HepG2 (cell line): ENCODE results near the gene ZDHHC14. TPM values are rescaled to one million over a fixed set of nuclear protein-coding genes. Genes with fewer than 3 reads are reported as not detected.

Experiments used
- GATAD1 ChIP-seq: IDR thresholded peaks from 2 replicates; pipeline ENCODE4 v1.6.1; 2016; ENCODE audit warnings: missing genetic modification reagents, missing compliant biosample characterization
- HNRNPK ChIP-seq: fragments of 200-400 bp; formaldehyde crosslinking; IDR thresholded peaks from 2 replicates; pipeline ENCODE4 v1.6.1; 2018; ENCODE audit warnings: low read length, low read depth, moderate library complexity, mild to moderate bottlenecking; ENCODE audit not compliant: poor library complexity, severe bottlenecking
- PCBP2 ChIP-seq: fragments of 200-400 bp; formaldehyde crosslinking; optimal IDR thresholded peaks from 2 replicates; pipeline ENCODE3; 2018; ENCODE audit warnings: low read length, low read depth; ENCODE audit not compliant: poor library complexity, severe bottlenecking
- SAP130 ChIP-seq: IDR thresholded peaks from 2 replicates; pipeline ENCODE4 v1.6.1; 2016; ENCODE audit warnings: low read depth
- ZMYM2 ChIP-seq: sonication (generic); formaldehyde crosslinking; IDR thresholded peaks from 2 replicates; pipeline ENCODE4 v1.8.0; 2022; ENCODE audit warnings: mild to moderate bottlenecking, missing genetic modification reagents
- ZNF570 ChIP-seq: sonication (generic); formaldehyde crosslinking; IDR thresholded peaks from 2 replicates; pipeline ENCODE4 v1.4.0; 2020; ENCODE audit warnings: mild to moderate bottlenecking, missing genetic modification reagents, borderline replicate concordance
- ZSCAN20 ChIP-seq: sonication (generic); formaldehyde crosslinking; IDR thresholded peaks from 2 replicates; pipeline ENCODE4 v1.4.0; 2020; ENCODE audit warnings: missing genetic modification reagents, mild to moderate bottlenecking, borderline replicate concordance
- polyA plus RNA-seq, 8 experiments: library from polyadenylated mRNA; depleted of rRNA in 3 of 8; stranded (reverse) in 7 of 8; unstranded in 1 of 8; fragments of >200 nt; fragmentation: Illumina TruSeq in 4 of 8; extraction: Trizol in 4 of 8; gene quantifications; 2 replicates each; pipeline versions ENCODE4 v1.2.1 to v1.2.3, GENCODE V29; 2011 to 2016; ENCODE audit warnings: low read depth in 4 of 8, missing spikeins in 1 of 8, mixed read lengths in 1 of 8; ENCODE audit not compliant: insufficient read depth in 1 of 8
- total RNA-seq, 5 experiments: library from RNA; depleted of rRNA; stranded (reverse); fragments of >200 nt; fragmentation: Illumina TruSeq; extraction: Trizol; gene quantifications; 2 replicates each; pipeline ENCODE4 v1.2.3, GENCODE V29; 2016; ENCODE audit warnings: low read depth in 1 of 5
- TF ChIP-seq, protein P1 (sequence below): sonication (generic); formaldehyde crosslinking; IDR thresholded peaks from 2 replicates; pipeline ENCODE4 v1.4.0; 2020; ENCODE audit warnings: missing genetic modification reagents, borderline replicate concordance
- TF ChIP-seq, protein P2 (sequence below): sonication (generic); formaldehyde crosslinking; IDR thresholded peaks from 2 replicates; pipeline ENCODE4 v1.4.0; 2020; ENCODE audit warnings: mild to moderate bottlenecking, missing genetic modification reagents
- TF ChIP-seq, protein P3 (sequence below), 2 experiments: sonication (generic) in 1 of 2; formaldehyde crosslinking in 1 of 2; IDR thresholded peaks; 2 replicates each; pipeline versions ENCODE4 v1.6.1 to v1.9.0; 2014 to 2022; ENCODE audit warnings: antibody characterized with exemption in 1 of 2, borderline replicate concordance in 1 of 2, inconsistent platforms in 1 of 2, low read depth in 1 of 2, missing genetic modification reagents in 1 of 2

ZDHHC14 gene
- total and polyA plus RNA-seq, 2 of the 13 experiments (the other 11 are each of a cell fraction or from before 2014, with no cell fraction given) = 3.7 to 9.5 TPM

DNA sequence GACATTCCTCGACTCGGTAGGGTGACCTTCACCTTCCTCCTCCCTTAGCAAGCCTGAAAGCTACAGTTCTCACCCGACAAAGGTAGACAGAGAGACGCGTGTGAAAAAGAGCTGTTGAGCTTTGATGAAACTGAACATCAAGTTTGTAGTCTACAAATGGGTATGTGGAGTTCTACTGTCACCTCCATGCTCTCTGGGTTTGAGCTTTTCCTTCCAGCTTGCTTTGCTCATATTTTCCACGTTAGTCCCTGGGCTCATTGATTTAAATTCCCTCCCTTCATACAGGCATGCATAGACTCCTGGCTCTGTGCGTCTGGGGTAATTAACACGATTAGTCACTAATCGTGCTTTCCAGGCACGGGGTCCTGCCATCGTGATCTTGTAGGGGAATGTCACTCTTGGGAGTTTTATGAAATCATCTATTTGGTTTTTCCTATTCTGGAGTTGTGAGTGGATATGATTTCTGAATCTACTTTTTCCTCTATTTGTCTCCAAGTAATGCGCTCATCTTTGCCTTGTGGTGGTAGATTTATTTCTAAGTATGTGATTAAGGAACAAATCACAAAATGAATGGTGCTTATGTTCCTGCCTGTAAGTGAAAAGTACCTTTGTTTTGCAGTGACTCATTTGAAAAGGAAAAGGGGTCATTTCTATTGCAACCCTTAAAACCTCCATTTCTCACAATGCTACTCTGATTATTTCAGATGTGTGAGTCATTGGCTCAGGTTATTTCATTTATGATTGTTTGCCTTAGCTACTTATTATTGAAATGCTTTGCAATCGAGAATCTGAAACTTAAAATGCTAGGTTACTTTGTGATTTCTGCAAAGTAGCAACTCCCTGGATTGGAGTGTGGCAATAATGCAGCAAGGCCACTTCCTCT is 154.6 kb downstream of the ZDHHC14 start (continued):
- no peak for TF ChIP-seq ZNF570 (CRISPR knock-in tag)
- peak; percentile 21 for TF ChIP-seq SAP130 (CRISPR knock-in tag)
- TF ChIP-seq PCBP2 = no peak
- TF ChIP-seq HNRNPK = no peak
- TF ChIP-seq, protein P1, sequence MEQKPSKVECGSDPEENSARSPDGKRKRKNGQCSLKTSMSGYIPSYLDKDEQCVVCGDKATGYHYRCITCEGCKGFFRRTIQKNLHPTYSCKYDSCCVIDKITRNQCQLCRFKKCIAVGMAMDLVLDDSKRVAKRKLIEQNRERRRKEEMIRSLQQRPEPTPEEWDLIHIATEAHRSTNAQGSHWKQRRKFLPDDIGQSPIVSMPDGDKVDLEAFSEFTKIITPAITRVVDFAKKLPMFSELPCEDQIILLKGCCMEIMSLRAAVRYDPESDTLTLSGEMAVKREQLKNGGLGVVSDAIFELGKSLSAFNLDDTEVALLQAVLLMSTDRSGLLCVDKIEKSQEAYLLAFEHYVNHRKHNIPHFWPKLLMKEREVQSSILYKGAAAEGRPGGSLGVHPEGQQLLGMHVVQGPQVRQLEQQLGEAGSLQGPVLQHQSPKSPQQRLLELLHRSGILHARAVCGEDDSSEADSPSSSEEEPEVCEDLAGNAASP (CRISPR knock-in tag) = no peak
- no peak for TF ChIP-seq GATAD1
- TF ChIP-seq, protein P2, sequence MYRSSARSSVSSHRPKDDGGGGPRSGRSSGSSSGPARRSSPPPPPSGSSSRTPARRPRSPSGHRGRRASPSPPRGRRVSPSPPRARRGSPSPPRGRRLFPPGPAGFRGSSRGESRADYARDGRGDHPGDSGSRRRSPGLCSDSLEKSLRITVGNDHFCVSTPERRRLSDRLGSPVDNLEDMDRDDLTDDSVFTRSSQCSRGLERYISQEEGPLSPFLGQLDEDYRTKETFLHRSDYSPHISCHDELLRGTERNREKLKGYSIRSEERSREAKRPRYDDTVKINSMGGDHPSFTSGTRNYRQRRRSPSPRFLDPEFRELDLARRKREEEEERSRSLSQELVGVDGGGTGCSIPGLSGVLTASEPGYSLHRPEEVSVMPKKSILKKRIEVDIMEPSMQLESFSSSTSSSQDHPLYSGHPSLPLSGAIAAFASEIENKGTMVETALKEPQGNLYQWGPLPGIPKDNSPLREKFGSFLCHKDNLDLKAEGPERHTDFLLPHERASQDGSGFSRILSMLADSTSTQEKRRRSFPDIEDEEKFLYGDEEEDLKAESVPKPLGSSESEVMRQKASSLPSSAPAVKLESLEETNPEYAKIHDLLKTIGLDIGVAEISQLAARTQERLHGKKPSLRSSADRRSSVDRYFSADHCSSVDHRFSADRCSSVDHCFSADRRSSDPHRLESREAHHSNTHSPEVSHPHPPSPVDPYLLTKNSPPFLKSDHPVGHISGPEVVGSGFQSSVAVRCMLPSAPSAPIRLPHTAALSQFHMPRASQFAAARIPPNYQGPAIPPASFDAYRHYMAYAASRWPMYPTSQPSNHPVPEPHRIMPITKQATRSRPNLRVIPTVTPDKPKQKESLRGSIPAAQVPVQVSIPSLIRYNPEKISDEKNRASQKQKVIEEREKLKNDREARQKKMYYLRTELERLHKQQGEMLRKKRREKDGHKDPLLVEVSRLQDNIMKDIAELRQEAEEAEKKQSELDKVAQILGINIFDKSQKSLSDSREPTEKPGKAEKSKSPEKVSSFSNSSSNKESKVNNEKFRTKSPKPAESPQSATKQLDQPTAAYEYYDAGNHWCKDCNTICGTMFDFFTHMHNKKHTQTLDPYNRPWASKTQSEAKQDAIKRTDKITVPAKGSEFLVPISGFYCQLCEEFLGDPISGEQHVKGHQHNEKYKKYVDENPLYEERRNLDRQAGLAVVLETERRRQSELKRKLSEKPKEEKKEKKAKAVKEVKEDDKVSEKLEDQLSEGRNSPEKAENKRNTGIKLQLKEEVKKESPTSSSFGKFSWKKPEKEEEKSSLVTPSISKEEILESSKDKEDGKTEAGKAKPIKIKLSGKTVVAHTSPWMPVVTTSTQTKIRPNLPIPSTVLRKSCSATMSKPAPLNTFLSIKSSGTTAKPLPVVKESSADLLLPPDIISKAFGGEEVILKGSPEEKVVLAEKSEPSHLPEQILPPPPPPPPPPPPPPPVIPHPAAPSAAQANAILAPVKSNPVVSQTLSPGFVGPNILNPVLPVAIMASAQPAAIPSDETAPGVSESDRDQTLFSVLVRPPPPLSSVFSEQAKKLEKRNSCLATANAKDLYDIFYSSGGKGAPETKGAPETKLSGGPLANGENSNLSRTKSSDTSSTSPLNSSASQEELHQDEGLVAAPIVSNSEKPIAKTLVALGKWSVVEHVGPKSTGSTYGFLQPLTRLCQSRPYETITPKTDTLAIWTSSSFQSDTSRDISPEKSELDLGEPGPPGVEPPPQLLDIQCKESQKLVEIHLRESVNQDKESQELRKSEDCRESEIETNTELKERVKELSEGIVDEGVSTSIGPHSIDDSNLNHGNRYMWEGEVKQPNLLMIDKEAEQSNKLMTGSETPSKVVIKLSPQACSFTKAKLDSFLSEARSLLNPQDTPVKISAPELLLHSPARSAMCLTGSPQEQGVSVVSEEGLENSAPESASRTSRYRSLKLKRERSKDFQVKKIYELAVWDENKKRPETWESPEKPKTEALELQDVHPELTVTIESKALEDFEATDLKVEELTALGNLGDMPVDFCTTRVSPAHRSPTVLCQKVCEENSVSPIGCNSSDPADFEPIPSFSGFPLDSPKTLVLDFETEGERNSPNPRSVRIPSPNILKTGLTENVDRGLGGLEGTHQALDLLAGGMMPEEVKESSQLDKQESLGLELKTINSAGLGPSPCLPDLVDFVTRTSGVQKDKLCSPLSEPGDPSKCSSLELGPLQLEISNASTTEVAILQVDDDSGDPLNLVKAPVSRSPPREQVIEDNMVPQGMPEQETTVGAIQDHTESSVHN (CRISPR knock-in tag) = no peak
- TF ChIP-seq ZMYM2 = no peak
- TF ChIP-seq, protein P3, sequence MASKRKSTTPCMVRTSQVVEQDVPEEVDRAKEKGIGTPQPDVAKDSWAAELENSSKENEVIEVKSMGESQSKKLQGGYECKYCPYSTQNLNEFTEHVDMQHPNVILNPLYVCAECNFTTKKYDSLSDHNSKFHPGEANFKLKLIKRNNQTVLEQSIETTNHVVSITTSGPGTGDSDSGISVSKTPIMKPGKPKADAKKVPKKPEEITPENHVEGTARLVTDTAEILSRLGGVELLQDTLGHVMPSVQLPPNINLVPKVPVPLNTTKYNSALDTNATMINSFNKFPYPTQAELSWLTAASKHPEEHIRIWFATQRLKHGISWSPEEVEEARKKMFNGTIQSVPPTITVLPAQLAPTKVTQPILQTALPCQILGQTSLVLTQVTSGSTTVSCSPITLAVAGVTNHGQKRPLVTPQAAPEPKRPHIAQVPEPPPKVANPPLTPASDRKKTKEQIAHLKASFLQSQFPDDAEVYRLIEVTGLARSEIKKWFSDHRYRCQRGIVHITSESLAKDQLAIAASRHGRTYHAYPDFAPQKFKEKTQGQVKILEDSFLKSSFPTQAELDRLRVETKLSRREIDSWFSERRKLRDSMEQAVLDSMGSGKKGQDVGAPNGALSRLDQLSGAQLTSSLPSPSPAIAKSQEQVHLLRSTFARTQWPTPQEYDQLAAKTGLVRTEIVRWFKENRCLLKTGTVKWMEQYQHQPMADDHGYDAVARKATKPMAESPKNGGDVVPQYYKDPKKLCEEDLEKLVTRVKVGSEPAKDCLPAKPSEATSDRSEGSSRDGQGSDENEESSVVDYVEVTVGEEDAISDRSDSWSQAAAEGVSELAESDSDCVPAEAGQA (IDR thresholded peaks at IDR 0.05; ENCODE audit: low read depth) = no peak
- TF ChIP-seq, protein P3 (CRISPR knock-in tag; IDR thresholded peaks at IDR 0.05; ENCODE audit: borderline replicate concordance) = no peak
- TF ChIP-seq ZSCAN20 (CRISPR knock-in tag) = no peak
